ENCODE data around the gene MRM1. TPM values are rescaled to one million over a fixed set of nuclear protein-coding genes. Genes with fewer than 3 reads are reported as not detected.
"Not testable (repeated sequence)": the region's sequence is repeated elsewhere in the genome, so short reads cannot be mapped to it uniquely, and the experiment has no call there.

The MRM1 gene
- total and polyA plus RNA-seq, 4 donors, result 2.7 to 6.1 (median 4.1) TPM

DNA sequence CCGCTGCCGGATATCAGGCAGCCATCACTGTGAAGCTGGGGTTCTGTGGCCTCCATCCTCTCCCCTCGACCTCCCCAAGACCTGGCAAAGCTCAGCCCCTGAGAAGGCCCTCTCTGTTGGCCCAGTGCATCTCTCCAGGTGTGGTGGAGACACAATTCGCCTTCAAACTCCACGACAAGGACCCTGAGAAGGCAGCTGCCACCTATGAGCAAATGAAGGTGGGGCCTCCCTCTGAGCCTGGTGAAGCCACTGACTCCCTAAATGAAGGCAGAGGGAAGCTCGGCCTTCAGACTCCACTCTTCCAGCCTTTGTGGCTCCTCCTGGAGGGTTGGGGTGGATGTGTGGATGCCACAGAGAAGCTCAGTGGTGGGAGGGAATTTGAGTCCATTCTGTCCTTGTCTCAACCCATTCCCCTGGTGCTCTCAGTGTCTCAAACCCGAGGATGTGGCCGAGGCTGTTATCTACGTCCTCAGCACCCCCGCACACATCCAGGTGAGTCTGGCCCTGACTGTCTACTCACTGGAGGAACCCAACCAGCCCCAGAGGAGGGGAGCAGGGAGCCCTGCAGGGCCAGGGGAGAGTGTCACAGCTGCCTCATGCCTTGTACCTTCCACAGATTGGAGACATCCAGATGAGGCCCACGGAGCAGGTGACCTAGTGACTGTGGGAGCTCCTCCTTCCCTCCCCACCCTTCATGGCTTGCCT, 1.7 kb upstream of the MRM1 start:
- H3K9me3 ChIP-seq (ENCODE audit: control insufficient read depth, insufficient read depth, low read length), result no peaks in the 10 kb centered on the region
- no peak for DNase-seq (ENCODE audit: low read depth in 4 of 6, low spot score in 6 of 6)
- no peaks in the 10 kb centered on the region for H3K27me3 ChIP-seq (ENCODE audit: control insufficient read depth, insufficient read depth, low read length)
- H3K27ac ChIP-seq (ENCODE audit: low read depth, low read length), result no peak overlapping the region
- peaks cover 42% of the 10 kb centered on the region for H3K36me3 ChIP-seq (ENCODE audit: control insufficient read depth, insufficient read depth, low read length)
- H3K4me1 ChIP-seq (ENCODE audit: control insufficient read depth, insufficient read depth, low read length), result peaks cover 22% of the 10 kb centered on the region
- 94% methylated on average over 8 of the region's 11 CpGs for WGBS (ENCODE audit: insufficient coverage)
- no peak overlapping the region for H3K4me3 ChIP-seq (ENCODE audit: low read depth, low read length)

DNA sequence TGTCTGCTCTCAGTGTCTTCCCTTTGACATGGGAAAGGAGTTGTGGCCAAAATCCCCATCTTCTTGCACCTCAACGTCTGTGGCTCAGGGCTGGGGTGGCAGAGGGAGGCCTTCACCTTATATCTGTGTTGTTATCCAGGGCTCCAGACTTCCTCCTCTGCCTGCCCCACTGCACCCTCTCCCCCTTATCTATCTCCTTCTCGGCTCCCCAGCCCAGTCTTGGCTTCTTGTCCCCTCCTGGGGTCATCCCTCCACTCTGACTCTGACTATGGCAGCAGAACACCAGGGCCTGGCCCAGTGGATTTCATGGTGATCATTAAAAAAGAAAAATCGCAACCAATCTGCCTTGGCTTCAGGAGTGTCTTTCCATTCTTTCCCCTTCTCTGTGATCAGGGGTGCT, 918 bp upstream of the MRM1 start:
- WGBS (ENCODE audit: insufficient coverage), result 57% methylated on average over 2 of the region's 3 CpGs
- Histone ChIP-seq H3K4me1 (ENCODE audit: control insufficient read depth, insufficient read depth, low read length) (peaks cover 22% of the 10 kb centered on the region), H3K27ac (ENCODE audit: low read depth, low read length) (no peak overlapping the region), H3K36me3 (ENCODE audit: control insufficient read depth, insufficient read depth, low read length) (peaks cover 36% of the 10 kb centered on the region), H3K27me3 (ENCODE audit: control insufficient read depth, insufficient read depth, low read length) (no peaks in the 10 kb centered on the region), H3K4me3 (ENCODE audit: low read depth, low read length) (no peak overlapping the region), H3K9me3 (ENCODE audit: control insufficient read depth, insufficient read depth, low read length) (no peaks in the 10 kb centered on the region)
- DNase-seq (ENCODE audit: low read depth in 4 of 6, low spot score in 6 of 6), result no peak

GRCh38 chr17:36600936-36601302, 464 bp upstream of the MRM1 start:
- H3K27me3 ChIP-seq (ENCODE audit: control insufficient read depth, insufficient read depth, low read length), result no peaks in the 10 kb centered on the region
- peak overlapping the region; percentile 87 for H3K4me3 ChIP-seq (ENCODE audit: low read depth, low read length)
- no peak for DNase-seq (ENCODE audit: low read depth in 4 of 6, low spot score in 6 of 6)
- WGBS (ENCODE audit: insufficient coverage), result 14% methylated on average over 10 of the region's 10 CpGs
- H3K36me3 ChIP-seq (ENCODE audit: control insufficient read depth, insufficient read depth, low read length), result peaks cover 35% of the 10 kb centered on the region
- peaks cover 22% of the 10 kb centered on the region for H3K4me1 ChIP-seq (ENCODE audit: control insufficient read depth, insufficient read depth, low read length)
- peak overlapping the region; percentile 64 for H3K27ac ChIP-seq (ENCODE audit: low read depth, low read length)
- no peaks in the 10 kb centered on the region for H3K9me3 ChIP-seq (ENCODE audit: control insufficient read depth, insufficient read depth, low read length)

DNA sequence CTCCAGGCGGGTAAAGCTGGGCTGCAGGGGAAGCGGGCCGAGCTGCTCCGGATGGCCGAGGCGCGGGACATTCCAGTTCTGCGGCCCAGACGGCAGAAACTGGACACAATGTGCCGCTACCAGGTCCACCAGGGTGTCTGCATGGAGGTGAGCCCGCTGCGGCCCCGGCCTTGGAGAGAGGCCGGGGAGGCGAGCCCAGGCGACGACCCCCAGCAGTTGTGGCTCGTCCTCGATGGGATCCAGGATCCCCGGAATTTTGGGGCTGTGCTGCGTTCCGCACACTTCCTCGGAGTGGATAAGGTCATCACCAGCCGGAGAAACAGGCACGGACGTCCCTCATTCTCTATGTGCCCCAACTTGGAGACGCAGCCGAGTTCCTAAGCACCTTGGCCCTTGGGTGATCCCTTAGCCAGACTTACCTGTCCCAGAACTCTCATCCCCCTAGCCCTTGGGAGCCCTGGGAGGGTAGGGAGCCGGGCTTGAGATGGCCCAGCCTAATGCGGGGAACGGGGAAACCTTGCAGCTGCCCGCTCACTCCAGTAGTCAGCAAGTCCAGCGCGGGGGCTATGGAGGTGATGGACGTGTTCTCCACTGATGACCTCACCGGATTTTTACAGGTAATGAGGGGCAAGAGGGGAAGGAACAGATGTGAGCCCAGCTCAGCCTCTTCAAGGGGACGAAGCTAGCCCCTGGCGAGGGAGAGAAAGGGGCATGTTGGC, 806 bp downstream of the MRM1 start:
- no peaks in the 10 kb centered on the region for H3K27me3 ChIP-seq (ENCODE audit: control insufficient read depth, insufficient read depth, low read length)
- WGBS (ENCODE audit: insufficient coverage), result 3% methylated on average over 34 of the region's 38 CpGs
- peak overlapping the region; percentile 87 for H3K4me3 ChIP-seq (ENCODE audit: low read depth, low read length)
- peaks cover 29% of the 10 kb centered on the region for H3K36me3 ChIP-seq (ENCODE audit: control insufficient read depth, insufficient read depth, low read length)
- H3K9me3 ChIP-seq (ENCODE audit: control insufficient read depth, insufficient read depth, low read length), result no peaks in the 10 kb centered on the region
- peaks cover 22% of the 10 kb centered on the region for H3K4me1 ChIP-seq (ENCODE audit: control insufficient read depth, insufficient read depth, low read length)
- no peak overlapping the region for H3K27ac ChIP-seq (ENCODE audit: low read depth, low read length)
- no peak for DNase-seq (ENCODE audit: low read depth in 4 of 6, low spot score in 6 of 6)

GRCh38 chr17:36602924-36603384, 1.6 kb downstream of the MRM1 start:
- no CpG with 5 or more reads among the region's 5 CpGs for WGBS (ENCODE audit: insufficient coverage)
- no peaks in the 10 kb centered on the region for H3K27me3 ChIP-seq (ENCODE audit: control insufficient read depth, insufficient read depth, low read length)
- no peak overlapping the region for H3K27ac ChIP-seq (ENCODE audit: low read depth, low read length)
- no peaks in the 10 kb centered on the region for H3K9me3 ChIP-seq (ENCODE audit: control insufficient read depth, insufficient read depth, low read length)
- DNase-seq (ENCODE audit: low read depth in 4 of 6, low spot score in 6 of 6), result peak in 3 of 6 donors; percentile 50 to 92 (median 77)
- peaks cover 22% of the 10 kb centered on the region for H3K4me1 ChIP-seq (ENCODE audit: control insufficient read depth, insufficient read depth, low read length)
- peak overlapping the region; percentile 87 for H3K4me3 ChIP-seq (ENCODE audit: low read depth, low read length)
- peaks cover 29% of the 10 kb centered on the region for H3K36me3 ChIP-seq (ENCODE audit: control insufficient read depth, insufficient read depth, low read length)

- not testable (repeated sequence) for H3K27me3 ChIP-seq (ENCODE audit: control insufficient read depth, insufficient read depth, low read length); H3K9me3 ChIP-seq (ENCODE audit: control insufficient read depth, insufficient read depth, low read length); H3K4me3 ChIP-seq (ENCODE audit: low read depth, low read length); H3K27ac ChIP-seq (ENCODE audit: low read depth, low read length); DNase-seq (ENCODE audit: low read depth in 4 of 6, low spot score in 6 of 6)
- WGBS (ENCODE audit: insufficient coverage), result no CpG with 5 or more reads among the region's 5 CpGs
- Histone ChIP-seq H3K36me3 (ENCODE audit: control insufficient read depth, insufficient read depth, low read length) (peaks cover 15% of the 10 kb centered on the region), H3K4me1 (ENCODE audit: control insufficient read depth, insufficient read depth, low read length) (peaks cover 30% of the 10 kb centered on the region)
Observed at GRCh38 chr17:36605028-36605427, 3.6 kb downstream of the MRM1 start.

- no peaks in the 10 kb centered on the region for H3K9me3 ChIP-seq (ENCODE audit: control insufficient read depth, insufficient read depth, low read length)
- no peak overlapping the region for H3K4me3 ChIP-seq (ENCODE audit: low read depth, low read length)
- WGBS (ENCODE audit: insufficient coverage), result 94% methylated on average over 7 of the region's 7 CpGs
- no peak overlapping the region for H3K27ac ChIP-seq (ENCODE audit: low read depth, low read length)
- H3K4me1 ChIP-seq (ENCODE audit: control insufficient read depth, insufficient read depth, low read length), result peaks cover 12% of the 10 kb centered on the region
- H3K27me3 ChIP-seq (ENCODE audit: control insufficient read depth, insufficient read depth, low read length), result no peaks in the 10 kb centered on the region
- no peak for DNase-seq (ENCODE audit: low read depth in 4 of 6, low spot score in 6 of 6)
- peaks cover 15% of the 10 kb centered on the region for H3K36me3 ChIP-seq (ENCODE audit: control insufficient read depth, insufficient read depth, low read length)
Observed at GRCh38 chr17:36608280-36608679, 6.9 kb downstream of the MRM1 start.

- WGBS (ENCODE audit: insufficient coverage), result 39% methylated on average over 23 of the region's 24 CpGs
- peak in 3 of 6 donors; percentile 46 to 93 (median 82) for DNase-seq (ENCODE audit: low read depth in 4 of 6, low spot score in 6 of 6)
- peaks cover 14% of the 10 kb centered on the region for H3K36me3 ChIP-seq (ENCODE audit: control insufficient read depth, insufficient read depth, low read length)
- H3K9me3 ChIP-seq (ENCODE audit: control insufficient read depth, insufficient read depth, low read length), result no peaks in the 10 kb centered on the region
- no peak overlapping the region for H3K4me3 ChIP-seq (ENCODE audit: low read depth, low read length)
- no peak overlapping the region for H3K27ac ChIP-seq (ENCODE audit: low read depth, low read length)
- H3K4me1 ChIP-seq (ENCODE audit: control insufficient read depth, insufficient read depth, low read length), result peaks cover 15% of the 10 kb centered on the region
- no peaks in the 10 kb centered on the region for H3K27me3 ChIP-seq (ENCODE audit: control insufficient read depth, insufficient read depth, low read length)
Observed at GRCh38 chr17:36608794-36609497, 7.6 kb downstream of the MRM1 start.

GRCh38 chr17:36609498-36609862, 8.1 kb downstream of the MRM1 start:
- 57% methylated on average over 3 of the region's 7 CpGs for WGBS (ENCODE audit: insufficient coverage)
- Histone ChIP-seq H3K4me1 (ENCODE audit: control insufficient read depth, insufficient read depth, low read length) (peaks cover 15% of the 10 kb centered on the region), H3K27me3 (ENCODE audit: control insufficient read depth, insufficient read depth, low read length) (no peaks in the 10 kb centered on the region)

More at GRCh38 chr17:36609498-36609862, 8.1 kb downstream of the MRM1 start:
- Histone ChIP-seq H3K36me3 (ENCODE audit: control insufficient read depth, insufficient read depth, low read length) (peaks cover 12% of the 10 kb centered on the region), H3K27ac (ENCODE audit: low read depth, low read length) (no peak overlapping the region), H3K9me3 (ENCODE audit: control insufficient read depth, insufficient read depth, low read length) (no peaks in the 10 kb centered on the region), H3K4me3 (ENCODE audit: low read depth, low read length) (no peak overlapping the region)
- no peak for DNase-seq (ENCODE audit: low read depth in 4 of 6, low spot score in 6 of 6)
